Gastroesophageal sphincter (tissue), 4 donors: Measurements from ENCODE around the gene RALA. TPM values are rescaled to one million over a fixed set of nuclear protein-coding genes. Genes with fewer than 3 reads are reported as not detected.

Experiments
- ATAC-seq: fragments of 150-250 bp; one replicate; pipeline ENCODE4 v1.9.1; 2016; ENCODE audit warnings: mild to moderate bottlenecking, moderate library complexity
- H3K27ac ChIP-seq, 4 donors: fragments of 200-600 bp; sonication (generic) in 3 of 4; 1 replicate in 3 of 4; 2 replicates in 1 of 4; pipeline ENCODE4 v1.5.1; 2016 to 2019
- H3K27me3 ChIP-seq: fragments of 200-600 bp; sonication (generic); one replicate; pipeline ENCODE4 v1.5.1; 2019
- H3K36me3 ChIP-seq, 2 donors: fragments of 200-600 bp; sonication (generic); one replicate each; pipeline ENCODE4 v1.5.1; 2019; ENCODE audit warnings: control low read depth in 1 of 2
- H3K4me1 ChIP-seq, 3 donors: fragments of 200-600 bp; sonication (generic); 1 replicate in 2 of 3; 2 replicates in 1 of 3; pipeline ENCODE4 v1.5.1; 2016 to 2019; ENCODE audit warnings: control low read depth in 2 of 3
- H3K4me3 ChIP-seq, 2 donors: fragments of 200-600 bp; sonication (generic); one replicate each; pipeline ENCODE4 v1.5.1; 2019; ENCODE audit warnings: mild to moderate bottlenecking in 1 of 2, moderate library complexity in 1 of 2
- H3K9me3 ChIP-seq, 3 donors: fragments of 200-600 bp; sonication (generic); one replicate each; pipeline ENCODE4 v1.5.1; 2017 to 2019; ENCODE audit warnings: control low read depth in 2 of 3
- CTCF ChIP-seq, 4 experiments: fragments of 200-600 bp in 2 of 4; fragments of 450-650 bp in 2 of 4; sonication (generic) in 1 of 4; IDR thresholded peaks; one replicate each; pipeline ENCODE4 v1.5.1; 2017 to 2019; ENCODE audit warnings: antibody characterized with exemption in 4 of 4, mild to moderate bottlenecking in 2 of 4, moderate library complexity in 2 of 4
- EP300 ChIP-seq: sonication (generic); formaldehyde crosslinking; IDR thresholded peaks from one replicate; pipeline ENCODE4 v1.6.1; 2017; ENCODE audit warnings: antibody characterized with exemption, mild to moderate bottlenecking
- POLR2A ChIP-seq, 2 donors: fragments of 450-650 bp; IDR thresholded peaks; one replicate each; pipeline ENCODE4 v1.6.1; 2017; ENCODE audit warnings: antibody characterized with exemption in 2 of 2, mild to moderate bottlenecking in 2 of 2, moderate library complexity in 1 of 2
- POLR2AphosphoS5 ChIP-seq: sonication (generic); formaldehyde crosslinking; IDR thresholded peaks from one replicate; pipeline ENCODE4 v1.6.1; 2017; ENCODE audit warnings: antibody characterized with exemption
- WGBS, 2 donors: methylation state at CpG; one replicate each; pipeline ENCODE4 v1.1.5; 2018; ENCODE audit warnings: low coverage in 1 of 2; 5-methylcytosine and 5-hydroxymethylcytosine counted together
- total RNA-seq, 4 donors: library from RNA; depleted of rRNA; stranded (reverse); fragments of >200 nt; gene quantifications; one replicate each; pipeline ENCODE4 v1.1.0, GENCODE V29; 2016

Gene RALA
- total RNA-seq, 4 donors from 2014 or later: 16.6 to 30.7 (median 21.0) TPM

- 33% methylated on average over 2 of the region's 4 CpGs; no CpG with 5 or more reads in 1 of the 2 donors for WGBS, 2 donors
- Histone ChIP-seq H3K4me1 (no peaks in the 10 kb centered on the region), H3K27ac (no peak overlapping the region), H3K9me3 (no peaks in the 10 kb centered on the region), H3K36me3 (peaks cover 0 to 7% of the 10 kb centered on the region in 2 donors), H3K4me3 (no peak overlapping the region), H3K27me3 (no peaks in the 10 kb centered on the region)
- no peak for ATAC-seq
- TF ChIP-seq POLR2AphosphoS5 (no peak), CTCF (IDR thresholded peaks at IDR 0.05) (no peak), POLR2A (IDR thresholded peaks at IDR 0.05) (no peak), EP300 (no peak)
These were observed 121.9 kb downstream of the RALA start for GRCh38 chr7:39745320-39745719.

- ATAC-seq: peak; percentile 79
These were observed 122.9 kb downstream of the RALA start for GRCh38 chr7:39746103-39746819.

GRCh38 chr7:39749177-39749576 is 125.8 kb downstream of the RALA start:
- Histone ChIP-seq H3K4me1 (peaks cover 0 to 6% (median 0%) of the 10 kb centered on the region in 3 donors), H3K27ac (no peak overlapping the region), H3K9me3 (no peaks in the 10 kb centered on the region), H3K4me3 (no peak overlapping the region), H3K27me3 (no peaks in the 10 kb centered on the region), H3K36me3 (peaks cover 0 to 7% of the 10 kb centered on the region in 2 donors)
- TF ChIP-seq POLR2A (IDR thresholded peaks at IDR 0.05): no peak
- no peak for TF ChIP-seq CTCF (IDR thresholded peaks at IDR 0.05)
- no peak for TF ChIP-seq EP300
- TF ChIP-seq POLR2AphosphoS5: no peak
- no peak for ATAC-seq
- WGBS, 2 donors: 44 to 50% methylated on average over 1 of the region's 1 CpG

More at GRCh38 chr7:39746103-39746819, 122.9 kb downstream of the RALA start:
- TF ChIP-seq POLR2AphosphoS5: no peak
- TF ChIP-seq CTCF (IDR thresholded peaks at IDR 0.05): peak; percentile 47 to 79 (median 72)
- Histone ChIP-seq H3K27ac (no peak overlapping the region), H3K9me3 (no peaks in the 10 kb centered on the region), H3K27me3 (no peaks in the 10 kb centered on the region), H3K4me1 (no peaks in the 10 kb centered on the region), H3K36me3 (peaks cover 0 to 7% of the 10 kb centered on the region in 2 donors), H3K4me3 (no peak overlapping the region)
- WGBS, 2 donors: 19 to 28% methylated on average over 10 to 11 of the region's 11 CpGs

- ATAC-seq: no peak
- Histone ChIP-seq H3K36me3 (peaks cover 0 to 1% of the 10 kb centered on the region in 2 donors), H3K4me1 (peaks cover 0 to 12% (median 0%) of the 10 kb centered on the region in 3 donors), H3K9me3 (no peaks in the 10 kb centered on the region), H3K4me3 (no peak overlapping the region), H3K27ac (no peak overlapping the region), H3K27me3 (no peaks in the 10 kb centered on the region)
- TF ChIP-seq EP300 (no peak), CTCF (IDR thresholded peaks at IDR 0.05) (no peak), POLR2AphosphoS5 (no peak), POLR2A (IDR thresholded peaks at IDR 0.05) (no peak)
- WGBS, 2 donors: 90 to 100% methylated on average over 1 to 2 of the region's 2 CpGs
These were observed 126.3 kb downstream of the RALA start for GRCh38 chr7:39749717-39750116.
